ENCODE data around the gene MROH7.

Gene MROH7

GRCh38 chr1:54653036-54653435 is 11.4 kb downstream of the MROH7 start:
- no peak for DNase-seq

- no peak for DNase-seq
These were observed 16.8 kb downstream of the MROH7 start for GRCh38 chr1:54658164-54658913.

- no peak for DNase-seq
These were observed 22.1 kb downstream of the MROH7 start for GRCh38 chr1:54663725-54664124.

- no peak for DNase-seq
These were observed 22.8 kb downstream of the MROH7 start for GRCh38 chr1:54664364-54664763.

GRCh38 chr1:54665852-54666251 is 24.3 kb downstream of the MROH7 start:
- no peak for DNase-seq

- no peak for DNase-seq
These were observed 24.7 kb downstream of the MROH7 start for GRCh38 chr1:54666333-54666732.

GRCh38 chr1:54667797-54668196 is 26.2 kb downstream of the MROH7 start:
- DNase-seq, result no peak

- no peak for DNase-seq
These were observed 27.0 kb downstream of the MROH7 start for GRCh38 chr1:54668567-54668966.

GRCh38 chr1:54671985-54672608 is 30.5 kb downstream of the MROH7 start:
- peak; percentile 8 for DNase-seq

- no peak for DNase-seq
These were observed 37.4 kb downstream of the MROH7 start for GRCh38 chr1:54678776-54679643.

GRCh38 chr1:54679706-54680105 is 38.1 kb downstream of the MROH7 start:
- no peak for DNase-seq

GRCh38 chr1:54680387-54680786 is 38.8 kb downstream of the MROH7 start:
- DNase-seq, result no peak

GRCh38 chr1:54681358-54681757 is 39.8 kb downstream of the MROH7 start:
- DNase-seq, result peak; percentile 21

- no peak for DNase-seq
These were observed 41.9 kb downstream of the MROH7 start for GRCh38 chr1:54683453-54683852.

GRCh38 chr1:54685335-54685905 is 43.8 kb downstream of the MROH7 start:
- DNase-seq, result no peak

- no peak for DNase-seq
These were observed 44.6 kb downstream of the MROH7 start for GRCh38 chr1:54686155-54686554.

- DNase-seq, result no peak
These were observed 53.2 kb downstream of the MROH7 start for GRCh38 chr1:54694771-54695170.

GRCh38 chr1:54695221-54695620 is 53.6 kb downstream of the MROH7 start:
- no peak for DNase-seq

GRCh38 chr1:54695764-54696163 is 54.2 kb downstream of the MROH7 start:
- DNase-seq, result no peak

GRCh38 chr1:54696262-54696661 is 54.7 kb downstream of the MROH7 start:
- DNase-seq, result no peak

- no peak for DNase-seq
These were observed 56.3 kb downstream of the MROH7 start for GRCh38 chr1:54697896-54698295.

GRCh38 chr1:54698346-54698745 is 56.8 kb downstream of the MROH7 start:
- no peak for DNase-seq

GRCh38 chr1:54699936-54700525 is 58.4 kb downstream of the MROH7 start:
- no peak for DNase-seq

Data from NCI-H1105 (cell line).